ENCODE results near the gene REEP6.

The REEP6 gene

GRCh38 chr19:1468821-1469254, 22.1 kb upstream of the REEP6 start:
- H2BK5ac ChIP-seq (ENCODE audit: low read depth, low read length, poor library complexity, severe bottlenecking), result no peak overlapping the region
- peaks cover 72% of the 10 kb centered on the region for H3K4me1 ChIP-seq (ENCODE audit: control insufficient read depth, insufficient read depth, low read depth, low read length)
- H4K91ac ChIP-seq (ENCODE audit: low read length), result no peak overlapping the region
- 7% methylated on average over 29 of the region's 47 CpGs for WGBS
- H3K4ac ChIP-seq (ENCODE audit: low read depth in 1 of 2, low read length in 2 of 2), result no peak overlapping the region
- H2BK12ac ChIP-seq (ENCODE audit: low read length in 2 of 2), result no peak overlapping the region
- H3K9ac ChIP-seq (ENCODE audit: low read length), result no peak overlapping the region
- peaks cover 38 to 73% of the 10 kb centered on the region in 2 experiments for H3K27me3 ChIP-seq (ENCODE audit: control insufficient read depth in 1 of 2, insufficient read depth in 1 of 2, low read length in 2 of 2)
- H3K4me2 ChIP-seq (ENCODE audit: low read length, poor library complexity, severe bottlenecking), result peak overlapping the region; percentile 56
- no peak overlapping the region for H3K27ac ChIP-seq (ENCODE audit: low read length, poor library complexity, severe bottlenecking)
- H3K4me3 ChIP-seq (ENCODE audit: insufficient read depth in 1 of 2, low read depth in 1 of 2, low read length in 2 of 2), result no peak overlapping the region
- no peaks in the 10 kb centered on the region for H3K9me3 ChIP-seq (ENCODE audit: control insufficient read depth, low read length)
- no peak overlapping the region for H3K23ac ChIP-seq (ENCODE audit: low read length in 2 of 2)
- H3K79me1 ChIP-seq (replicated peaks; ENCODE audit: low read length, poor library complexity, severe bottlenecking), result peaks cover 28% of the 10 kb centered on the region
- no peak overlapping the region for H2AFZ ChIP-seq (ENCODE audit: low read depth, low read length)
- H4K8ac ChIP-seq (ENCODE audit: low read length), result no peak overlapping the region
- H3K14ac ChIP-seq (ENCODE audit: low read length in 2 of 2), result no peak overlapping the region
- H2BK120ac ChIP-seq (ENCODE audit: low read depth, low read length), result no peak overlapping the region
- no peak overlapping the region for H2AK5ac ChIP-seq (ENCODE audit: low read length, severe bottlenecking)
- H3K36me3 ChIP-seq (ENCODE audit: control insufficient read depth in 1 of 2, insufficient read depth in 2 of 2, low read depth in 1 of 2, low read length in 2 of 2), result peaks cover 0 to 29% of the 10 kb centered on the region in 2 experiments
- no peak overlapping the region for H3K18ac ChIP-seq (ENCODE audit: low read depth in 1 of 2, low read length in 2 of 2)
- H2BK15ac ChIP-seq (ENCODE audit: low read depth, poor library complexity, severe bottlenecking), result no peak overlapping the region
- no peak for DNase-seq

GRCh38 chr19:1469255-1470054, 21.5 kb upstream of the REEP6 start:
- Histone ChIP-seq H3K79me1 (replicated peaks; ENCODE audit: low read length, poor library complexity, severe bottlenecking) (peaks cover 29% of the 10 kb centered on the region), H3K27ac (ENCODE audit: low read length, poor library complexity, severe bottlenecking) (no peak overlapping the region), H2BK120ac (ENCODE audit: low read depth, low read length) (no peak overlapping the region), H3K23ac (ENCODE audit: low read length in 2 of 2) (peak overlapping the region in 1 of 2 experiments; percentile 70), H2BK15ac (ENCODE audit: low read depth, poor library complexity, severe bottlenecking) (no peak overlapping the region), H2AFZ (ENCODE audit: low read depth, low read length) (no peak overlapping the region), H2AK5ac (ENCODE audit: low read length, severe bottlenecking) (no peak overlapping the region), H3K4me1 (ENCODE audit: control insufficient read depth, insufficient read depth, low read depth, low read length) (peaks cover 76% of the 10 kb centered on the region), H3K27me3 (ENCODE audit: control insufficient read depth in 1 of 2, insufficient read depth in 1 of 2, low read length in 2 of 2) (peaks cover 38 to 73% of the 10 kb centered on the region in 2 experiments), H3K4me2 (ENCODE audit: low read length, poor library complexity, severe bottlenecking) (peak overlapping the region; percentile 56), H4K91ac (ENCODE audit: low read length) (no peak overlapping the region), H3K9ac (ENCODE audit: low read length) (no peak overlapping the region), H3K18ac (ENCODE audit: low read depth in 1 of 2, low read length in 2 of 2) (peak overlapping the region in 1 of 2 experiments; percentile 34), H3K36me3 (ENCODE audit: control insufficient read depth in 1 of 2, insufficient read depth in 2 of 2, low read depth in 1 of 2, low read length in 2 of 2) (peaks cover under 1 to 34% of the 10 kb centered on the region in 2 experiments), H2BK12ac (ENCODE audit: low read length in 2 of 2) (no peak overlapping the region), H3K4me3 (ENCODE audit: insufficient read depth in 1 of 2, low read depth in 1 of 2, low read length in 2 of 2) (peak overlapping the region in 1 of 2 experiments; percentile 24), H4K8ac (ENCODE audit: low read length) (no peak overlapping the region), H3K14ac (ENCODE audit: low read length in 2 of 2) (no peak overlapping the region), H3K4ac (ENCODE audit: low read depth in 1 of 2, low read length in 2 of 2) (no peak overlapping the region), H2BK5ac (ENCODE audit: low read depth, low read length, poor library complexity, severe bottlenecking) (no peak overlapping the region), H3K9me3 (ENCODE audit: control insufficient read depth, low read length) (no peaks in the 10 kb centered on the region)
- WGBS, result 10% methylated on average over 68 of the region's 117 CpGs
- no peak for DNase-seq

GRCh38 chr19:1470055-1470304, 21.0 kb upstream of the REEP6 start:
- no peak overlapping the region for H2BK5ac ChIP-seq (ENCODE audit: low read depth, low read length, poor library complexity, severe bottlenecking)
- H3K4ac ChIP-seq (ENCODE audit: low read depth in 1 of 2, low read length in 2 of 2), result no peak overlapping the region
- H2AK5ac ChIP-seq (ENCODE audit: low read length, severe bottlenecking), result no peak overlapping the region
- no peak overlapping the region for H3K27ac ChIP-seq (ENCODE audit: low read length, poor library complexity, severe bottlenecking)
- H3K14ac ChIP-seq (ENCODE audit: low read length in 2 of 2), result no peak overlapping the region
- peak overlapping the region; percentile 76 for H3K4me2 ChIP-seq (ENCODE audit: low read length, poor library complexity, severe bottlenecking)
- H2BK12ac ChIP-seq (ENCODE audit: low read length in 2 of 2), result no peak overlapping the region
- H4K8ac ChIP-seq (ENCODE audit: low read length), result no peak overlapping the region
- peaks cover 77% of the 10 kb centered on the region for H3K4me1 ChIP-seq (ENCODE audit: control insufficient read depth, insufficient read depth, low read depth, low read length)
- no peak for DNase-seq
- H2BK15ac ChIP-seq (ENCODE audit: low read depth, poor library complexity, severe bottlenecking), result no peak overlapping the region
- peak overlapping the region in 1 of 2 experiments; percentile 70 for H3K23ac ChIP-seq (ENCODE audit: low read length in 2 of 2)
- peaks cover 34% of the 10 kb centered on the region for H3K79me1 ChIP-seq (replicated peaks; ENCODE audit: low read length, poor library complexity, severe bottlenecking)
- peaks cover 6 to 40% of the 10 kb centered on the region in 2 experiments for H3K36me3 ChIP-seq (ENCODE audit: control insufficient read depth in 1 of 2, insufficient read depth in 2 of 2, low read depth in 1 of 2, low read length in 2 of 2)
- no peak overlapping the region for H2BK120ac ChIP-seq (ENCODE audit: low read depth, low read length)
- H4K91ac ChIP-seq (ENCODE audit: low read length), result no peak overlapping the region
- H3K9me3 ChIP-seq (ENCODE audit: control insufficient read depth, low read length), result no peaks in the 10 kb centered on the region
- H3K18ac ChIP-seq (ENCODE audit: low read depth in 1 of 2, low read length in 2 of 2), result no peak overlapping the region
- peaks cover 38 to 72% of the 10 kb centered on the region in 2 experiments for H3K27me3 ChIP-seq (ENCODE audit: control insufficient read depth in 1 of 2, insufficient read depth in 1 of 2, low read length in 2 of 2)
- no peak overlapping the region for H2AFZ ChIP-seq (ENCODE audit: low read depth, low read length)
- H3K4me3 ChIP-seq (ENCODE audit: insufficient read depth in 1 of 2, low read depth in 1 of 2, low read length in 2 of 2), result peak overlapping the region in 1 of 2 experiments; percentile 16
- 37% methylated on average over 22 of the region's 22 CpGs for WGBS
- H3K9ac ChIP-seq (ENCODE audit: low read length), result no peak overlapping the region

GRCh38 chr19:1470305-1471009, 20.5 kb upstream of the REEP6 start:
- H2BK12ac ChIP-seq (ENCODE audit: low read length in 2 of 2), result no peak overlapping the region

More at GRCh38 chr19:1470305-1471009, 20.5 kb upstream of the REEP6 start:
- peaks cover 75% of the 10 kb centered on the region for H3K4me1 ChIP-seq (ENCODE audit: control insufficient read depth, insufficient read depth, low read depth, low read length)
- no peak overlapping the region for H3K9ac ChIP-seq (ENCODE audit: low read length)
- no peak overlapping the region for H2BK120ac ChIP-seq (ENCODE audit: low read depth, low read length)
- no peak overlapping the region for H4K91ac ChIP-seq (ENCODE audit: low read length)
- H3K4me2 ChIP-seq (ENCODE audit: low read length, poor library complexity, severe bottlenecking), result peak overlapping the region; percentile 76
- H3K18ac ChIP-seq (ENCODE audit: low read depth in 1 of 2, low read length in 2 of 2), result no peak overlapping the region
- no peak overlapping the region for H2AK5ac ChIP-seq (ENCODE audit: low read length, severe bottlenecking)
- H3K79me1 ChIP-seq (replicated peaks; ENCODE audit: low read length, poor library complexity, severe bottlenecking), result peaks cover 32% of the 10 kb centered on the region
- H2AFZ ChIP-seq (ENCODE audit: low read depth, low read length), result no peak overlapping the region
- no peak overlapping the region for H2BK5ac ChIP-seq (ENCODE audit: low read depth, low read length, poor library complexity, severe bottlenecking)
- H3K27ac ChIP-seq (ENCODE audit: low read length, poor library complexity, severe bottlenecking), result no peak overlapping the region
- H3K9me3 ChIP-seq (ENCODE audit: control insufficient read depth, low read length), result no peaks in the 10 kb centered on the region
- no peak for DNase-seq
- H3K23ac ChIP-seq (ENCODE audit: low read length in 2 of 2), result peak overlapping the region in 1 of 2 experiments; percentile 70
- H3K4me3 ChIP-seq (ENCODE audit: insufficient read depth in 1 of 2, low read depth in 1 of 2, low read length in 2 of 2), result peak overlapping the region; percentile 5 to 37
- peak overlapping the region; percentile 30 for H4K8ac ChIP-seq (ENCODE audit: low read length)
- peaks cover 38 to 69% of the 10 kb centered on the region in 2 experiments for H3K27me3 ChIP-seq (ENCODE audit: control insufficient read depth in 1 of 2, insufficient read depth in 1 of 2, low read length in 2 of 2)
- no peak overlapping the region for H2BK15ac ChIP-seq (ENCODE audit: low read depth, poor library complexity, severe bottlenecking)
- 3% methylated on average over 59 of the region's 67 CpGs for WGBS
- H3K14ac ChIP-seq (ENCODE audit: low read length in 2 of 2), result no peak overlapping the region
- no peak overlapping the region for H3K4ac ChIP-seq (ENCODE audit: low read depth in 1 of 2, low read length in 2 of 2)
- peaks cover 7 to 39% of the 10 kb centered on the region in 2 experiments for H3K36me3 ChIP-seq (ENCODE audit: control insufficient read depth in 1 of 2, insufficient read depth in 2 of 2, low read depth in 1 of 2, low read length in 2 of 2)
